ENCODE measurements around the gene TNRC6A. TPM values are rescaled to one million over a fixed set of nuclear protein-coding genes. Genes with fewer than 3 reads are reported as not detected.

Gene TNRC6A
- total and polyA plus RNA-seq, 9 of the 15 experiments (the other 6 are each of a cell fraction or from before 2014, with no cell fraction given) = 3.4 to 32.1 (median 26.6) TPM

GRCh38 chr16:24834459-24835335, 105.2 kb downstream of the TNRC6A start (continued):
- TF ChIP-seq STAG1 (CRISPR knock-in tag; IDR thresholded peaks at IDR 0.05; ENCODE audit: borderline replicate concordance) (peak; percentile 20; the same call in 1 of the 2 replicates), ZNF175 (CRISPR knock-in tag; IDR thresholded peaks at IDR 0.05; ENCODE audit: low read depth) (no peak), EHMT2 (IDR thresholded peaks at IDR 0.05) (0 out of 2 replicates have a peak, but pooled peaks have one; percentile 38), ZNF280A (IDR thresholded peaks at IDR 0.05; ENCODE audit: low read depth, partially characterized antibody) (no peak), NRF1 (conservative IDR thresholded peaks at IDR 0.05 in 1 of 2, IDR thresholded peaks at IDR 0.05 in 1 of 2) (0 out of 4 replicates have a peak, but pooled peaks of 1 of the 2 experiments have one; percentile 23), CTBP1 (IDR thresholded peaks at IDR 0.05; ENCODE audit: borderline replicate concordance) (peak; percentile 38; the same call in 1 of the 2 replicates), RB1 (IDR thresholded peaks at IDR 0.05; ENCODE audit: low read depth) (0 out of 2 replicates have a peak, but pooled peaks have one; percentile 49), SIX5 (IDR thresholded peaks at IDR 0.05; ENCODE audit: borderline replicate concordance in 1 of 2, insufficient read depth in 1 of 2, low read depth in 1 of 2, low read length in 2 of 2) (no peak), HCFC1 (IDR thresholded peaks at IDR 0.05; ENCODE audit: low read depth, low read length) (peak; percentile 17; the same call in 1 of the 2 replicates)
